CD8-positive, alpha-beta memory T cell (primary cell): Measurements from ENCODE around the gene NAIF1. TPM values are rescaled to one million over a fixed set of nuclear protein-coding genes. Genes with fewer than 3 reads are reported as not detected.
A peak's percentile ranks its signal among the peaks of the same experiment; 100 is the strongest.
"Not testable (repeated sequence)": the region's sequence is repeated elsewhere in the genome, so short reads cannot be mapped to it uniquely, and the experiment has no call there.

Experiments
- CTCF ChIA-PET: fragments of 350-600 bp; sonication (Branson Sonifier 250); formaldehyde crosslinking; loops from one replicate; lab custom pipeline; 2021; ENCODE audit warnings: antibody characterized with exemption; lab: Charles Lee
- POLR2A ChIA-PET: fragments of 350-600 bp; sonication (Branson Sonifier 250); formaldehyde crosslinking; loops from one replicate; lab custom pipeline; 2021; ENCODE audit warnings: antibody characterized with exemption; lab: Charles Lee
- DNase-seq, 5 donors: peaks; one replicate each; pipeline versions ENCODE4 v3.0.0 to v3.0.0-alpha.2; 2020 to 2022; ENCODE audit warnings: mixed read lengths in 1 of 5
- H3K27ac ChIP-seq: one replicate; pipeline ENCODE4 v1.7.0; 2013; ENCODE audit warnings: low read depth, mild to moderate bottlenecking, low read length, moderate library complexity
- H3K27me3 ChIP-seq: 2 replicates; pipeline ENCODE4 v1.7.0; 2013; ENCODE audit warnings: low read length, mild to moderate bottlenecking; ENCODE audit not compliant: insufficient read depth, poor library complexity, severe bottlenecking
- H3K36me3 ChIP-seq: 2 replicates; pipeline ENCODE4 v1.7.0; 2013; ENCODE audit warnings: mild to moderate bottlenecking, low read length, moderate library complexity; ENCODE audit not compliant: insufficient read depth
- H3K4me1 ChIP-seq: 2 replicates; pipeline ENCODE4 v1.7.0; 2013; ENCODE audit warnings: mild to moderate bottlenecking, low read length, moderate library complexity; ENCODE audit not compliant: insufficient read depth
- H3K4me3 ChIP-seq: 2 replicates; pipeline ENCODE4 v1.7.0; 2013; ENCODE audit warnings: mild to moderate bottlenecking, low read length
- H3K9me3 ChIP-seq: 2 replicates; pipeline ENCODE4 v1.7.0; 2013; ENCODE audit warnings: mild to moderate bottlenecking, low read length
- H3K27ac Mint-ChIP-seq, 8 donors: one replicate each; pipeline ENCODE4 v1.8.0; 2020 to 2021; ENCODE audit warnings: mixed read lengths in 8 of 8, mild to moderate bottlenecking in 6 of 8, inconsistent platforms in 3 of 8, moderate library complexity in 3 of 8
- H3K27me3 Mint-ChIP-seq, 2 donors: one replicate each; pipeline ENCODE4 v1.8.0; 2020 to 2021; ENCODE audit warnings: mixed read lengths in 2 of 2, mild to moderate bottlenecking in 1 of 2, moderate library complexity in 1 of 2
- H3K36me3 Mint-ChIP-seq, 3 donors: one replicate each; pipeline ENCODE4 v1.8.0; 2020 to 2021; ENCODE audit warnings: mixed read lengths in 3 of 3, inconsistent platforms in 1 of 3, mild to moderate bottlenecking in 1 of 3
- H3K4me1 Mint-ChIP-seq, 3 donors: one replicate each; pipeline ENCODE4 v1.8.0; 2020 to 2021; ENCODE audit warnings: mixed read lengths in 3 of 3, inconsistent platforms in 1 of 3, mild to moderate bottlenecking in 1 of 3
- H3K4me3 Mint-ChIP-seq, 7 donors: one replicate each; pipeline ENCODE4 v1.8.0; 2020 to 2021; ENCODE audit warnings: mixed read lengths in 7 of 7, mild to moderate bottlenecking in 6 of 7, moderate library complexity in 4 of 7, inconsistent platforms in 2 of 7
- H3K9me3 Mint-ChIP-seq, 5 donors: one replicate each; pipeline ENCODE4 v1.8.0; 2020 to 2022; ENCODE audit warnings: mixed read lengths in 5 of 5, mild to moderate bottlenecking in 3 of 5, moderate library complexity in 2 of 5, inconsistent platforms in 1 of 5
- polyA plus RNA-seq: library from polyadenylated mRNA; unstranded; fragments of 300-500 nt; fragmentation: Illumina TruSeq; gene quantifications from one replicate; pipeline ENCODE4 v1.2.3, GENCODE V29; 2021
- total RNA-seq, 2 experiments: library from RNA; stranded (reverse); gene quantifications; one replicate each; pipeline ENCODE4 v1.2.3, GENCODE V29; 2021

The NAIF1 gene
- total and polyA plus RNA-seq, 3 experiments from 2014 or later, result 13.1 to 14.0 (median 13.5) TPM

- H3K36me3 Mint-ChIP-seq, H3K9me3 ChIP-seq, H3K27ac Mint-ChIP-seq, DNase-seq, H3K4me3 Mint-ChIP-seq, H3K9me3 Mint-ChIP-seq, H3K4me1 ChIP-seq, H3K27me3 Mint-ChIP-seq, H3K36me3 ChIP-seq, H3K27ac ChIP-seq, POLR2A ChIA-PET, H3K4me3 ChIP-seq, H3K4me1 Mint-ChIP-seq, H3K27me3 ChIP-seq: not testable (repeated sequence)
- CTCF ChIA-PET, result interaction anchor here (2.5 kb wide), 1 partner anchor 97 kb away, joined by 6 read pairs; no protein-coding TSS in a partner anchor
Observed at GRCh38 chr9:128040783-128041182, 26.3 kb downstream of the NAIF1 start.

DNA sequence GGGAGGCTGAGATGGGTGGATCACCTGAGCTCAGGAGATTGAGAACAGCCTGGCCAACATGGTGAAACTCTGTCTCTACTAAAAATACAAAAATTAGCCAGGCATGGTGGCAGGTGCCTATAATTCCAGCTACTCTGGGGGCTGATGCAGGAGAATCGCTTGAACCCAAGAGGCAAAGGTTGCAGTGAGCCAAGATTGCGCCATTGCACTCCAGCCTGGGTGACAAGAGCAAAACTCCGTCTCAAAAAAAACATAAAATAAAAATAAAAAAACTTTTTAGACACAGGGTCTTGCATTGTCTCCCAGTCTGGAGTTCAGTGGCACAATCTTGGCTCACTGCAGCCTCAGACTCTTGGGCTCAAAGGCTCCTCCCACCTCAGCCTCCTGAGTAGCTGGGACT is 30.6 kb downstream of the NAIF1 start:
- DNase-seq, H3K36me3 ChIP-seq, H3K27ac ChIP-seq, H3K9me3 Mint-ChIP-seq, H3K4me3 ChIP-seq, H3K4me3 Mint-ChIP-seq, H3K9me3 ChIP-seq, H3K27me3 Mint-ChIP-seq, H3K27me3 ChIP-seq, H3K36me3 Mint-ChIP-seq, H3K27ac Mint-ChIP-seq: not testable (repeated sequence)
- peaks cover 23 to 30% (median 28%) of the 10 kb centered on the region in 3 donors for H3K4me1 Mint-ChIP-seq
- peaks cover 32% of the 10 kb centered on the region for H3K4me1 ChIP-seq
- POLR2A ChIA-PET, result interaction anchor here (0.7 to 3.8 kb wide), 2 partner anchors 81 to 166 kb away, joined by 7 to 13 read pairs; no protein-coding TSS in a partner anchor
- CTCF ChIA-PET, result interaction anchor here (0.7 to 18.2 kb wide), 10 partner anchors 29 to 114 kb away, joined by 3 to 485 read pairs (median 10); partner anchors contain the start of gene EEIG1

DNA sequence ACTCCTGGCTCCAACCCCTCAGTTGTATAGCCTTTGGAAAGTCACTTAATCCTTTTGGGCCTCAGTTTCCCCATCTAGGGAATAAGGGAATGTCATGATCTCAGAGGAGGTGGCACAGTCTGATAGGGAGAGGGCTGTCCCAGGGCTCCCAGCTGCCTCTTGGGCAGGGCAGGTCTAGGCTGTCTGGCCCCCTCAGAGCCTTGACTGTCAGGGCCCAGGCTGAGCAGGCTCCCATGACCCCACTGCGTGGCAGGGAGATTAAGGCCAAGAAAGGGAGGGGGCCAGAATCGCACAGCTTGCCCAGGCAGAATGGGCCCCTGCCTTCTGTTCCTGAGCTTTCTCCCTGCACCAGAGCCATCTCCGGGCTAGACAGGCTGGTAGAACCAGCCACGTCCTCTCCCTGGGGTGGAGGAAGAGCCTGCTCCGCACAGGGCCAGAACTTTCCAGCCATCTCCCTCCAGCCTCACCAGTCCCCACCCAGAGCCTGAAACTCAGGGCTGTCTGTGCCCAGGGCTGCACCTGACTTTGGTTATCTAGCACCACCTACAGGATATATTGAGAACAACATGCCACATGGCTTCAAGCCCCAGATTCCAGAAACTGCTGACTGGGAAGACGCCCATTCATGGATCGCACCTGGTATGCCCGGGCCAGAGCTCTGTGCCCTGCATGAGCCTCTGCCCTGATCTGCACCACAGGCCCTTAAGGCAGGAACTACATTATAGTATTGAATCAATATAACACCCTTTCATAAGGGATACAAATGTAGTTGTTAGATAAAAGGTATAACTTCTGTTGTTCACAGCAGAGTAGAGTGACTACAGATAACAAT is 32.1 kb downstream of the NAIF1 start:
- ChIA-PET CTCF (interaction anchor here (0.6 to 18.2 kb wide), 40 partner anchors 8 to 300 kb away, joined by 3 to 485 read pairs (median 5); partner anchors contain the start of genes DPM2, EEIG1, NAIF1 and SLC25A25), POLR2A (interaction anchor here (0.8 to 3.8 kb wide), 12 partner anchors 9 to 95 kb away, joined by 3 to 13 read pairs (median 4); partner anchors contain the start of gene EEIG1)
- H3K4me1 ChIP-seq, result peaks cover 46% of the 10 kb centered on the region

DNA sequence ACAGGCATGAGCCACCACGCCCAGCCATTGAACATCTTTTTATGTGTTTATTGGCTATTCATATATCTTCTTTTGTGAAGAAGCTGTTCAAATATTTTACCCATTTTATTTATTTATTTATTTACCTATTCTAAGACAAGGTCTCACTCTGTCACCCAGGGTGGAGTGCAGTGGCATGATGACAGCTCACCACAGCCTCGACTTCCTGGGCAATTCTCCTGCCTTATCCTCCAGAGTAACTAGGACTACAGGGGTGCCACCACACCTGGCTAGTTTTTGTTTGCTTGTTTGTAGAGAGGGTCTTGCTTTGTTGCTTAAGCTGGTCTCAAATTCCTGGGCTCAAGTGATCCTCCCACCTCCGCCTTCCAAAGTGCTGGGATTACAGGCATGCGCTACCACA is 33.5 kb downstream of the NAIF1 start:
- ChIA-PET CTCF (interaction anchor here (0.9 to 18.2 kb wide), 19 partner anchors 11 to 299 kb away, joined by 3 to 485 read pairs (median 6); partner anchors contain the start of genes EEIG1 and TOR2A), POLR2A (interaction anchor here (0.7 to 3.8 kb wide), 7 partner anchors 15 to 103 kb away, joined by 3 to 13 read pairs (median 4); partner anchors contain the start of genes EEIG1 and PIP5KL1)
- peak in 1 of 5 donors; percentile 53 for DNase-seq
- no peaks in the 10 kb centered on the region for H3K27me3 ChIP-seq
- H3K4me3 Mint-ChIP-seq, result peak overlapping the region in 4 of 7 donors; percentile 40 to 81 (median 74)
- H3K4me3 ChIP-seq, result no peak overlapping the region
- peak overlapping the region; percentile 90 to 98 (median 96) for H3K27ac Mint-ChIP-seq
- no peaks in the 10 kb centered on the region for H3K27me3 Mint-ChIP-seq
- H3K36me3 ChIP-seq, result no peaks in the 10 kb centered on the region
- H3K9me3 ChIP-seq, result no peaks in the 10 kb centered on the region
- H3K27ac ChIP-seq, result no peak overlapping the region
- H3K4me1 ChIP-seq, result peaks cover 60% of the 10 kb centered on the region
- H3K36me3 Mint-ChIP-seq, result peaks cover 0 to 2% (median 0%) of the 10 kb centered on the region in 3 donors
- peaks cover 40 to 56% (median 46%) of the 10 kb centered on the region in 3 donors for H3K4me1 Mint-ChIP-seq
- H3K9me3 Mint-ChIP-seq, result no peaks in the 10 kb centered on the region

More for the DNA sequence above, 32.1 kb downstream of the NAIF1 start:
- no peaks in the 10 kb centered on the region for H3K9me3 ChIP-seq
- H3K4me3 ChIP-seq, result no peak overlapping the region
- Mint-ChIP-seq H3K27ac (peak overlapping the region; percentile 81 to 94 (median 87)), H3K36me3 (peaks cover 0 to 2% (median 0%) of the 10 kb centered on the region in 3 donors), H3K4me3 (peak overlapping the region; percentile 35 to 66 (median 52)), H3K27me3 (no peaks in the 10 kb centered on the region), H3K4me1 (peaks cover 31 to 43% (median 36%) of the 10 kb centered on the region in 3 donors), H3K9me3 (no peaks in the 10 kb centered on the region)
- H3K27ac ChIP-seq, result no peak overlapping the region
- no peaks in the 10 kb centered on the region for H3K27me3 ChIP-seq
- H3K36me3 ChIP-seq, result no peaks in the 10 kb centered on the region
- DNase-seq, result peak; percentile 36 to 80 (median 75)

GRCh38 chr9:128027705-128028104 is 39.4 kb downstream of the NAIF1 start:
- Mint-ChIP-seq H3K36me3 (peaks cover 0 to 2% (median 0%) of the 10 kb centered on the region in 3 donors), H3K9me3 (no peaks in the 10 kb centered on the region), H3K27me3 (no peaks in the 10 kb centered on the region), H3K4me1 (peaks cover 79 to 92% (median 83%) of the 10 kb centered on the region in 3 donors), H3K4me3 (peak overlapping the region in 6 of 7 donors; percentile 72 to 90 (median 79)), H3K27ac (peak overlapping the region; percentile 87 to 99 (median 98))
- Histone ChIP-seq H3K4me3 (no peak overlapping the region), H3K9me3 (no peaks in the 10 kb centered on the region), H3K36me3 (no peaks in the 10 kb centered on the region), H3K27ac (no peak overlapping the region), H3K4me1 (peaks cover 92% of the 10 kb centered on the region), H3K27me3 (no peaks in the 10 kb centered on the region)
- ChIA-PET POLR2A (interaction anchor here (0.6 to 3.4 kb wide), 5 partner anchors 20 to 56 kb away, joined by 3 to 30 read pairs (median 20); partner anchors contain the start of gene EEIG1), CTCF (interaction anchor here (0.9 to 18.2 kb wide), 11 partner anchors 8 to 75 kb away, joined by 3 to 485 read pairs (median 4); partner anchors contain the start of genes EEIG1 and NAIF1)
- DNase-seq, result no peak

- peak; percentile 31 to 74 (median 66) for DNase-seq
- CTCF ChIA-PET, result interaction anchor here (0.9 to 18.2 kb wide), 15 partner anchors 8 to 76 kb away, joined by 3 to 485 read pairs (median 4); partner anchors contain the start of genes EEIG1 and NAIF1
- Mint-ChIP-seq H3K36me3 (peaks cover 0 to 2% (median 0%) of the 10 kb centered on the region in 3 donors), H3K9me3 (no peaks in the 10 kb centered on the region), H3K4me3 (peak overlapping the region; percentile 72 to 90 (median 80)), H3K4me1 (peaks cover 84 to 96% (median 89%) of the 10 kb centered on the region in 3 donors), H3K27ac (peak overlapping the region; percentile 96 to 99 (median 98)), H3K27me3 (no peaks in the 10 kb centered on the region)
- Histone ChIP-seq H3K9me3 (no peaks in the 10 kb centered on the region), H3K27ac (peak overlapping the region; percentile 84), H3K36me3 (no peaks in the 10 kb centered on the region), H3K4me3 (peak overlapping the region; percentile 60), H3K4me1 (peaks cover 93% of the 10 kb centered on the region), H3K27me3 (no peaks in the 10 kb centered on the region)
- POLR2A ChIA-PET, result interaction anchor here (0.6 to 3.4 kb wide), 10 partner anchors 8 to 96 kb away, joined by 3 to 30 read pairs (median 8); partner anchors contain the start of genes EEIG1, NAIF1 and PIP5KL1
Observed at GRCh38 chr9:128026773-128027541, 40.2 kb downstream of the NAIF1 start.

DNA sequence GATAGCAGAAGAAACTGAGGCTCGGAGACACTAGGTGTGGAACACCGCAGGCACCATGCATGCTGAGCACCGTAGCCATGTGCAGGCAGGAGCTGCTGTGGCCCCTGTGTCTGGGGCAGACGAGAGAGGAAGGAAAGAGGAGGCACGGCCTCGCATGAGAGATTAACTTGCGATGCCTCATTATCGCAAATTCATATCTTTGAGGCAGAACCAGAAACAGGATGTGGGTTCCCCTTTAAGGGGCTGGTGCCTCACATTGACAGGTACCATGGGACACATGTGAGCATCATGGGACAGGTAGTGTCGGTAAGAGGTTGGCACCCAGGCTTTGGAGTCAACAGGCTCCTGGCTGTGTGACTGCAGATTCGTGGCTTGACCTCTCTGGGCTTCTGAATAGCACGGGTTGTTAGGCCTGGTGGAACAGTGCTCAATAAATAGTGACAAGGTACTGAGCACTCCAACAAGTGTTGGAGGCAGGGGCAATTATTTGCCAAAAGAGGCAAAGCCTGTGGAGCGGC is 40.8 kb downstream of the NAIF1 start:
- no peaks in the 10 kb centered on the region for H3K9me3 ChIP-seq
- Mint-ChIP-seq H3K27ac (peak overlapping the region; percentile 96 to 99 (median 98)), H3K9me3 (no peaks in the 10 kb centered on the region), H3K4me3 (peak overlapping the region; percentile 72 to 90 (median 80)), H3K36me3 (peaks cover 0 to 2% (median 0%) of the 10 kb centered on the region in 3 donors), H3K4me1 (peaks cover 85 to 96% (median 91%) of the 10 kb centered on the region in 3 donors), H3K27me3 (no peaks in the 10 kb centered on the region)
- no peaks in the 10 kb centered on the region for H3K27me3 ChIP-seq
- CTCF ChIA-PET, result interaction anchor here (1.1 to 18.2 kb wide), 10 partner anchors 9 to 74 kb away, joined by 3 to 485 read pairs (median 6); partner anchors contain the start of genes EEIG1 and NAIF1
- no peaks in the 10 kb centered on the region for H3K36me3 ChIP-seq
- peak overlapping the region; percentile 84 for H3K27ac ChIP-seq
- POLR2A ChIA-PET, result interaction anchor here (0.7 to 3.4 kb wide), 9 partner anchors 8 to 96 kb away, joined by 3 to 29 read pairs (median 7); partner anchors contain the start of genes EEIG1, NAIF1 and PIP5KL1
- peak; percentile 64 to 94 (median 91) for DNase-seq
- H3K4me1 ChIP-seq, result peaks cover 93% of the 10 kb centered on the region
- peak overlapping the region; percentile 60 for H3K4me3 ChIP-seq
